HepG2 (cell line): ENCODE measurements around the gene ETFA. TPM values are rescaled to one million over a fixed set of nuclear protein-coding genes. Genes with fewer than 3 reads are reported as not detected.

ENCODE experiments used
- DR1 ChIP-seq: sonication (generic); formaldehyde crosslinking; IDR thresholded peaks from 2 replicates; pipeline ENCODE4 v1.8.0; 2021; ENCODE audit warnings: mild to moderate bottlenecking, missing genetic modification reagents, inconsistent platforms
- FOXJ3 ChIP-seq: sonication (generic); formaldehyde crosslinking; IDR thresholded peaks from 2 replicates; pipeline ENCODE4 v1.4.0; 2020; ENCODE audit warnings: missing genetic modification reagents, mild to moderate bottlenecking, borderline replicate concordance
- GATAD2A ChIP-seq: IDR thresholded peaks from 2 replicates; pipeline ENCODE4 v1.6.1; 2016
- HOXA7 ChIP-seq: sonication (generic); formaldehyde crosslinking; IDR thresholded peaks from 2 replicates; pipeline ENCODE4 v1.8.1; 2022; ENCODE audit warnings: mild to moderate bottlenecking, missing genetic modification reagents, moderate library complexity
- KDM5A ChIP-seq: fragments of 200-600 bp; sonication (generic); IDR thresholded peaks from 2 replicates; pipeline ENCODE4 v1.7.0; 2018; ENCODE audit warnings: antibody characterized with exemption, mild to moderate bottlenecking, low read length, borderline replicate concordance
- PLRG1 ChIP-seq: fragments of 450-650 bp; conservative IDR thresholded peaks from 2 replicates; pipeline ENCODE4 v1.6.1; 2016
- RBFOX2 ChIP-seq: fragments of 200-400 bp; formaldehyde crosslinking; IDR thresholded peaks from 2 replicates; pipeline ENCODE4 v1.6.1; 2017; ENCODE audit warnings: low read depth, mild to moderate bottlenecking, low read length
- ZNF33A ChIP-seq: sonication (generic); formaldehyde crosslinking; IDR thresholded peaks from 2 replicates; pipeline ENCODE4 v1.5.1; 2020; ENCODE audit warnings: missing genetic modification reagents, mild to moderate bottlenecking, moderate library complexity, borderline replicate concordance
- ZNF614 ChIP-seq: IDR thresholded peaks from 2 replicates; pipeline ENCODE4 v1.6.1; 2018; ENCODE audit warnings: missing biosample characterization, missing genetic modification reagents, inconsistent platforms, borderline replicate concordance
- ZNF782 ChIP-seq: sonication (generic); formaldehyde crosslinking; IDR thresholded peaks from 2 replicates; pipeline ENCODE4 v1.4.0; 2020; ENCODE audit warnings: missing genetic modification reagents, mild to moderate bottlenecking, borderline replicate concordance
- polyA plus RNA-seq, 8 experiments: library from polyadenylated mRNA; depleted of rRNA in 3 of 8; stranded (reverse) in 7 of 8; unstranded in 1 of 8; fragments of >200 nt; fragmentation: Illumina TruSeq in 4 of 8; extraction: Trizol in 4 of 8; gene quantifications; 2 replicates each; pipeline versions ENCODE4 v1.2.1 to v1.2.3, GENCODE V29; 2011 to 2016; ENCODE audit warnings: low read depth in 4 of 8, missing spikeins in 1 of 8, mixed read lengths in 1 of 8; ENCODE audit not compliant: insufficient read depth in 1 of 8
- total RNA-seq, 5 experiments: library from RNA; depleted of rRNA; stranded (reverse); fragments of >200 nt; fragmentation: Illumina TruSeq; extraction: Trizol; gene quantifications; 2 replicates each; pipeline ENCODE4 v1.2.3, GENCODE V29; 2016; ENCODE audit warnings: low read depth in 1 of 5
- TF ChIP-seq, protein P1 (sequence below): sonication (generic); formaldehyde crosslinking; IDR thresholded peaks from 2 replicates; pipeline ENCODE4 v1.4.0; 2020; ENCODE audit warnings: mild to moderate bottlenecking, missing genetic modification reagents
- TF ChIP-seq, protein P2 (sequence below): sonication (generic); formaldehyde crosslinking; IDR thresholded peaks from 2 replicates; pipeline ENCODE4 v1.4.0; 2020; ENCODE audit warnings: mild to moderate bottlenecking, missing genetic modification reagents
- TF ChIP-seq, protein P3 (sequence below): sonication (generic); formaldehyde crosslinking; IDR thresholded peaks from 2 replicates; pipeline ENCODE4 v1.4.0; 2020; ENCODE audit warnings: low read depth, mild to moderate bottlenecking, missing genetic modification reagents
- TF ChIP-seq, protein P4 (sequence below): sonication (generic); formaldehyde crosslinking; IDR thresholded peaks from 2 replicates; pipeline ENCODE4 v1.4.0; 2020; ENCODE audit warnings: missing genetic modification reagents
- TF ChIP-seq, protein P5 (sequence below): sonication (generic); formaldehyde crosslinking; IDR thresholded peaks from 2 replicates; pipeline ENCODE4 v1.8.1; 2023; ENCODE audit warnings: missing genetic modification reagents, inconsistent platforms, borderline replicate concordance
- TF ChIP-seq, protein P6 (sequence below): sonication (generic); formaldehyde crosslinking; IDR thresholded peaks from 2 replicates; pipeline ENCODE4 v1.5.0; 2020; ENCODE audit warnings: mild to moderate bottlenecking, missing genetic modification reagents, moderate library complexity

Gene ETFA
- total and polyA plus RNA-seq, 2 of the 13 experiments (the other 11 are each of a cell fraction or from before 2014, with no cell fraction given): 291 to 396 TPM

DNA sequence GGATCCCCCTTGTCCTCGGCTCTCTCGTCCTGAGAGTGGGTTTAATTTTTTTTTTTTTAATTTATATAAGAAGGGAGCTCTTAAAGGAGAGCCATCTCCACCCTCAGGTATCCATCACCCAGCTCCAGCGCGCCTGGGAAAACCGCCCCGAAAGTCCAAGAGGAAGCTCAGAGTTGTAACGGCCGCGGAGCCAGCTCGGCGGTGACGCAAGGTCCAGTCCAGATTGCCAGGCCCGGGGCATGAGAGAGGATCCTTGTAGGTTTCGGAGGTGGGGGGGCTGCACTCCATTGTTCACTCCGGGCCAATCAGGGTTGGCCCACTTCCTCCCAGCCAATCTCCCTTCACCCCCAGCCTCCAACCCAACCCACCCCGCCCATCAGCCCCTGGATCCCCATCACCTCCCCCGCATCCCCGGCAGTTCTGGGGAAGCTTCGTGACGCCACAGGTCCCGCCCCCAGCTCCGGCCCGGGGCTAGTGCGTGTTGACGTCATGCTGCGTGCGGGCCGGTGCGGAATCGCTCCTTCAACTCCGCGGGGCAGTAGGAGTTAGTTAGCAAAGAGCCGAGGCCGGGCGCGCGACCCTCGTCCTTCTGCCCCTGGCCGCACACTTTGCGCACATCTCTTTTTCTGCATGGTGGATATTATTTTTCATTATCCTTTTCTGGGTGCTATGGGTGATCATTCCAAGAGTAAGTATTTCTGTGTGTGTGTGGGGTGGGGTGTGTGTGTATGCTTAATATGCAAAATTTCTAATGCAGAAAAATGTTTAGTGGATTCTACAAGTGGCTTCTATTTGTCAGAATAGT is 25.2 kb upstream of the ETFA start, which contains the start of gene ISL2 (continued):
- TF ChIP-seq GATAD2A (CRISPR knock-in tag): peak; percentile 50; the same call in 1 of the 2 replicates
- TF ChIP-seq, protein P1, sequence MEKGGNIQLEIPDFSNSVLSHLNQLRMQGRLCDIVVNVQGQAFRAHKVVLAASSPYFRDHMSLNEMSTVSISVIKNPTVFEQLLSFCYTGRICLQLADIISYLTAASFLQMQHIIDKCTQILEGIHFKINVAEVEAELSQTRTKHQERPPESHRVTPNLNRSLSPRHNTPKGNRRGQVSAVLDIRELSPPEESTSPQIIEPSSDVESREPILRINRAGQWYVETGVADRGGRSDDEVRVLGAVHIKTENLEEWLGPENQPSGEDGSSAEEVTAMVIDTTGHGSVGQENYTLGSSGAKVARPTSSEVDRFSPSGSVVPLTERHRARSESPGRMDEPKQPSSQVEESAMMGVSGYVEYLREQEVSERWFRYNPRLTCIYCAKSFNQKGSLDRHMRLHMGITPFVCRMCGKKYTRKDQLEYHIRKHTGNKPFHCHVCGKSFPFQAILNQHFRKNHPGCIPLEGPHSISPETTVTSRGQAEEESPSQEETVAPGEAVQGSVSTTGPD (CRISPR knock-in tag): peak; percentile 62; the same call in 1 of the 2 replicates
- no peak for TF ChIP-seq HOXA7 (CRISPR knock-in tag)
- TF ChIP-seq, protein P2, sequence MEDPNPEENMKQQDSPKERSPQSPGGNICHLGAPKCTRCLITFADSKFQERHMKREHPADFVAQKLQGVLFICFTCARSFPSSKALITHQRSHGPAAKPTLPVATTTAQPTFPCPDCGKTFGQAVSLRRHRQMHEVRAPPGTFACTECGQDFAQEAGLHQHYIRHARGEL (CRISPR knock-in tag): no peak
- peak; percentile 60; the same call in 1 of the 2 replicates for TF ChIP-seq DR1 (CRISPR knock-in tag)
- TF ChIP-seq KDM5A: peak; percentile 53; the same call in 1 of the 2 replicates
- TF ChIP-seq PLRG1: no peak
- TF ChIP-seq, protein P3, sequence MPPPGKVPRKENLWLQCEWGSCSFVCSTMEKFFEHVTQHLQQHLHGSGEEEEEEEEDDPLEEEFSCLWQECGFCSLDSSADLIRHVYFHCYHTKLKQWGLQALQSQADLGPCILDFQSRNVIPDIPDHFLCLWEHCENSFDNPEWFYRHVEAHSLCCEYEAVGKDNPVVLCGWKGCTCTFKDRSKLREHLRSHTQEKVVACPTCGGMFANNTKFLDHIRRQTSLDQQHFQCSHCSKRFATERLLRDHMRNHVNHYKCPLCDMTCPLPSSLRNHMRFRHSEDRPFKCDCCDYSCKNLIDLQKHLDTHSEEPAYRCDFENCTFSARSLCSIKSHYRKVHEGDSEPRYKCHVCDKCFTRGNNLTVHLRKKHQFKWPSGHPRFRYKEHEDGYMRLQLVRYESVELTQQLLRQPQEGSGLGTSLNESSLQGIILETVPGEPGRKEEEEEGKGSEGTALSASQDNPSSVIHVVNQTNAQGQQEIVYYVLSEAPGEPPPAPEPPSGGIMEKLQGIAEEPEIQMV (CRISPR knock-in tag): no peak
- no peak for TF ChIP-seq ZNF782 (CRISPR knock-in tag)
- peak; percentile 72 for TF ChIP-seq RBFOX2
- TF ChIP-seq, protein P4, sequence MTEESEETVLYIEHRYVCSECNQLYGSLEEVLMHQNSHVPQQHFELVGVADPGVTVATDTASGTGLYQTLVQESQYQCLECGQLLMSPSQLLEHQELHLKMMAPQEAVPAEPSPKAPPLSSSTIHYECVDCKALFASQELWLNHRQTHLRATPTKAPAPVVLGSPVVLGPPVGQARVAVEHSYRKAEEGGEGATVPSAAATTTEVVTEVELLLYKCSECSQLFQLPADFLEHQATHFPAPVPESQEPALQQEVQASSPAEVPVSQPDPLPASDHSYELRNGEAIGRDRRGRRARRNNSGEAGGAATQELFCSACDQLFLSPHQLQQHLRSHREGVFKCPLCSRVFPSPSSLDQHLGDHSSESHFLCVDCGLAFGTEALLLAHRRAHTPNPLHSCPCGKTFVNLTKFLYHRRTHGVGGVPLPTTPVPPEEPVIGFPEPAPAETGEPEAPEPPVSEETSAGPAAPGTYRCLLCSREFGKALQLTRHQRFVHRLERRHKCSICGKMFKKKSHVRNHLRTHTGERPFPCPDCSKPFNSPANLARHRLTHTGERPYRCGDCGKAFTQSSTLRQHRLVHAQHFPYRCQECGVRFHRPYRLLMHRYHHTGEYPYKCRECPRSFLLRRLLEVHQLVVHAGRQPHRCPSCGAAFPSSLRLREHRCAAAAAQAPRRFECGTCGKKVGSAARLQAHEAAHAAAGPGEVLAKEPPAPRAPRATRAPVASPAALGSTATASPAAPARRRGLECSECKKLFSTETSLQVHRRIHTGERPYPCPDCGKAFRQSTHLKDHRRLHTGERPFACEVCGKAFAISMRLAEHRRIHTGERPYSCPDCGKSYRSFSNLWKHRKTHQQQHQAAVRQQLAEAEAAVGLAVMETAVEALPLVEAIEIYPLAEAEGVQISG (CRISPR knock-in tag): peak; percentile 82
- TF ChIP-seq, protein P5, sequence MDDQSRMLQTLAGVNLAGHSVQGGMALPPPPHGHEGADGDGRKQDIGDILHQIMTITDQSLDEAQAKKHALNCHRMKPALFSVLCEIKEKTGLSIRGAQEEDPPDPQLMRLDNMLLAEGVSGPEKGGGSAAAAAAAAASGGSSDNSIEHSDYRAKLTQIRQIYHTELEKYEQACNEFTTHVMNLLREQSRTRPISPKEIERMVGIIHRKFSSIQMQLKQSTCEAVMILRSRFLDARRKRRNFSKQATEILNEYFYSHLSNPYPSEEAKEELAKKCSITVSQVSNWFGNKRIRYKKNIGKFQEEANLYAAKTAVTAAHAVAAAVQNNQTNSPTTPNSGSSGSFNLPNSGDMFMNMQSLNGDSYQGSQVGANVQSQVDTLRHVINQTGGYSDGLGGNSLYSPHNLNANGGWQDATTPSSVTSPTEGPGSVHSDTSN (CRISPR knock-in tag): no peak
- TF ChIP-seq, protein P6, sequence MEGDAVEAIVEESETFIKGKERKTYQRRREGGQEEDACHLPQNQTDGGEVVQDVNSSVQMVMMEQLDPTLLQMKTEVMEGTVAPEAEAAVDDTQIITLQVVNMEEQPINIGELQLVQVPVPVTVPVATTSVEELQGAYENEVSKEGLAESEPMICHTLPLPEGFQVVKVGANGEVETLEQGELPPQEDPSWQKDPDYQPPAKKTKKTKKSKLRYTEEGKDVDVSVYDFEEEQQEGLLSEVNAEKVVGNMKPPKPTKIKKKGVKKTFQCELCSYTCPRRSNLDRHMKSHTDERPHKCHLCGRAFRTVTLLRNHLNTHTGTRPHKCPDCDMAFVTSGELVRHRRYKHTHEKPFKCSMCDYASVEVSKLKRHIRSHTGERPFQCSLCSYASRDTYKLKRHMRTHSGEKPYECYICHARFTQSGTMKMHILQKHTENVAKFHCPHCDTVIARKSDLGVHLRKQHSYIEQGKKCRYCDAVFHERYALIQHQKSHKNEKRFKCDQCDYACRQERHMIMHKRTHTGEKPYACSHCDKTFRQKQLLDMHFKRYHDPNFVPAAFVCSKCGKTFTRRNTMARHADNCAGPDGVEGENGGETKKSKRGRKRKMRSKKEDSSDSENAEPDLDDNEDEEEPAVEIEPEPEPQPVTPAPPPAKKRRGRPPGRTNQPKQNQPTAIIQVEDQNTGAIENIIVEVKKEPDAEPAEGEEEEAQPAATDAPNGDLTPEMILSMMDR: peak; percentile 2; the same call in 1 of the 2 replicates
- no peak for TF ChIP-seq FOXJ3 (CRISPR knock-in tag)
- TF ChIP-seq ZNF33A (CRISPR knock-in tag): no peak
- TF ChIP-seq ZNF614 (CRISPR knock-in tag): no peak; the same call in 1 of the 2 replicates
